Hepatocyte (in vitro differentiated cells): ENCODE results near the gene UBE2G1. TPM values are rescaled to one million over a fixed set of nuclear protein-coding genes. Genes with fewer than 3 reads are reported as not detected.

Experiments used
- DNase-seq: peaks from one replicate; pipeline ENCODE4 v3.0.0-alpha.2; 2016; ENCODE audit warnings: low spot score
- H2AFZ ChIP-seq: fragments of 200-600 bp; sonication (generic); 2 replicates; pipeline ENCODE4 v1.6.0; 2016; ENCODE audit warnings: antibody characterized with exemption, mild to moderate bottlenecking
- H3K27ac ChIP-seq: fragments of 200-600 bp; sonication (generic); 2 replicates; pipeline ENCODE4 v1.5.1; 2016; ENCODE audit warnings: mild to moderate bottlenecking
- H3K27me3 ChIP-seq: fragments of 200-600 bp; sonication (generic); 2 replicates; pipeline ENCODE4 v1.6.1; 2016
- H3K36me3 ChIP-seq: fragments of 200-600 bp; sonication (generic); replicated peaks from 2 replicates; pipeline ENCODE4 v1.5.1; 2016; ENCODE audit warnings: low read depth; ENCODE audit not compliant: insufficient read depth
- H3K4me1 ChIP-seq: fragments of 200-600 bp; sonication (generic); 2 replicates; pipeline ENCODE4 v1.5.1; 2016; ENCODE audit warnings: mild to moderate bottlenecking, moderate library complexity; ENCODE audit not compliant: insufficient read depth
- H3K4me2 ChIP-seq: fragments of 200-600 bp; sonication (generic); 2 replicates; pipeline ENCODE4 v1.6.0; 2016
- H3K4me3 ChIP-seq: fragments of 200-600 bp; sonication (generic); 2 replicates; pipeline ENCODE4 v1.5.1; 2016; ENCODE audit warnings: mild to moderate bottlenecking
- H3K79me2 ChIP-seq: fragments of 200-600 bp; sonication (generic); 2 replicates; pipeline ENCODE4 v1.6.0; 2017; ENCODE audit warnings: mild to moderate bottlenecking
- H3K9me2 ChIP-seq: fragments of 200-600 bp; sonication (generic); replicated peaks from 2 replicates; pipeline ENCODE4 v1.6.0; 2017; ENCODE audit warnings: mild to moderate bottlenecking; ENCODE audit not compliant: insufficient read depth
- H3K9me3 ChIP-seq: fragments of 200-600 bp; sonication (generic); 2 replicates; pipeline ENCODE4 v1.5.1; 2016; ENCODE audit warnings: low read depth, mild to moderate bottlenecking
- H4K20me1 ChIP-seq: fragments of 200-600 bp; sonication (generic); 2 replicates; pipeline ENCODE4 v1.6.0; 2016; ENCODE audit warnings: mild to moderate bottlenecking; ENCODE audit not compliant: insufficient read depth, poor library complexity, severe bottlenecking
- EZH2 ChIP-seq: fragments of 200-600 bp; sonication (generic); IDR thresholded peaks from 2 replicates; pipeline ENCODE4 v1.6.1; 2016; ENCODE audit warnings: antibody characterized with exemption, mild to moderate bottlenecking, borderline replicate concordance
- EZH2phosphoT487 ChIP-seq: fragments of 200-600 bp; sonication (generic); IDR thresholded peaks from one replicate; pipeline ENCODE4 v1.6.1; 2018; ENCODE audit warnings: antibody characterized with exemption, mild to moderate bottlenecking, low read depth, moderate library complexity; ENCODE audit not compliant: unreplicated experiment, severe bottlenecking
- WGBS: methylation state at CpG from one replicate; pipeline ENCODE4 v1.1.6; 2016; ENCODE audit warnings: low lambda C conversion rate; ENCODE audit errors: missing lambda C conversion rate; 5-methylcytosine and 5-hydroxymethylcytosine counted together
- polyA plus RNA-seq: library from polyadenylated mRNA; unstranded; fragments of >200 nt; fragmentation: Nextera tagmentation; extraction: Ambion mirVana; gene quantifications from 2 replicates; pipeline ENCODE4 v1.2.1, GENCODE V29; 2016
- total RNA-seq: library from RNA; depleted of rRNA; stranded (reverse); fragments of >200 nt; gene quantifications from 2 replicates; pipeline ENCODE4 v1.2.3, GENCODE V29; 2014
- TF ChIP-seq, protein P1 (sequence below): fragments of 200-600 bp; sonication (generic); IDR thresholded peaks from 2 replicates; pipeline ENCODE4 v1.5.1; 2016; ENCODE audit warnings: antibody characterized with exemption, mild to moderate bottlenecking; ENCODE audit not compliant: poor library complexity

Gene UBE2G1
- total and polyA plus RNA-seq, 2 experiments from 2014 or later = 65.1 to 78.8 TPM

DNA sequence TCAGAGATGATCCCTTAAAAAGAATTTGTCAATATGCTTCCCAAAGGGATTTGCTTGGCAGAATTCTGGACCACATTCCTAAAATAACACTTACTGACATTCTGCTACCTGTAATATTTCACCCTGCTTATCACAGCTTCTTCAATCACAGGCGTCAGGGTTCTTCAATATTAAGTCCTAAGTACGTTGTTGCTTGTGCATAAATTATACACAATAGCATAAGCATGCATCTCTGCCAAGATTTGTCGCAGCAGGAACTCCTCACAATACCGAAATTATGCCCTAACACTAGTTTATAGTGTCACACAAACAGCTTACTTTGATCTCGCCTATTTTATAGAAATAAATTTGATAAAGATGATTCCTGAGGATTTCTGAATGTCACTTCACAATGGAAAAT lies 48.9 kb downstream of the UBE2G1 start:
- no peak overlapping the region for H3K27ac ChIP-seq
- H3K9me2 ChIP-seq = no peaks in the 10 kb centered on the region
- no peak overlapping the region for H2AFZ ChIP-seq
- TF ChIP-seq EZH2phosphoT487 (no peak), EZH2 (no peak)
- TF ChIP-seq, protein P1, sequence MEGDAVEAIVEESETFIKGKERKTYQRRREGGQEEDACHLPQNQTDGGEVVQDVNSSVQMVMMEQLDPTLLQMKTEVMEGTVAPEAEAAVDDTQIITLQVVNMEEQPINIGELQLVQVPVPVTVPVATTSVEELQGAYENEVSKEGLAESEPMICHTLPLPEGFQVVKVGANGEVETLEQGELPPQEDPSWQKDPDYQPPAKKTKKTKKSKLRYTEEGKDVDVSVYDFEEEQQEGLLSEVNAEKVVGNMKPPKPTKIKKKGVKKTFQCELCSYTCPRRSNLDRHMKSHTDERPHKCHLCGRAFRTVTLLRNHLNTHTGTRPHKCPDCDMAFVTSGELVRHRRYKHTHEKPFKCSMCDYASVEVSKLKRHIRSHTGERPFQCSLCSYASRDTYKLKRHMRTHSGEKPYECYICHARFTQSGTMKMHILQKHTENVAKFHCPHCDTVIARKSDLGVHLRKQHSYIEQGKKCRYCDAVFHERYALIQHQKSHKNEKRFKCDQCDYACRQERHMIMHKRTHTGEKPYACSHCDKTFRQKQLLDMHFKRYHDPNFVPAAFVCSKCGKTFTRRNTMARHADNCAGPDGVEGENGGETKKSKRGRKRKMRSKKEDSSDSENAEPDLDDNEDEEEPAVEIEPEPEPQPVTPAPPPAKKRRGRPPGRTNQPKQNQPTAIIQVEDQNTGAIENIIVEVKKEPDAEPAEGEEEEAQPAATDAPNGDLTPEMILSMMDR = no peak
- H3K4me2 ChIP-seq = no peak overlapping the region
- no peaks in the 10 kb centered on the region for H3K36me3 ChIP-seq
- peaks cover 40% of the 10 kb centered on the region for H4K20me1 ChIP-seq
- H3K4me1 ChIP-seq = peaks cover 21% of the 10 kb centered on the region
- peaks cover 97% of the 10 kb centered on the region for H3K79me2 ChIP-seq
- no peak for DNase-seq
- H3K27me3 ChIP-seq = no peaks in the 10 kb centered on the region
- no peaks in the 10 kb centered on the region for H3K9me3 ChIP-seq
- H3K4me3 ChIP-seq = no peak overlapping the region
- WGBS = 75% methylated on average over 5 of the region's 5 CpGs

DNA sequence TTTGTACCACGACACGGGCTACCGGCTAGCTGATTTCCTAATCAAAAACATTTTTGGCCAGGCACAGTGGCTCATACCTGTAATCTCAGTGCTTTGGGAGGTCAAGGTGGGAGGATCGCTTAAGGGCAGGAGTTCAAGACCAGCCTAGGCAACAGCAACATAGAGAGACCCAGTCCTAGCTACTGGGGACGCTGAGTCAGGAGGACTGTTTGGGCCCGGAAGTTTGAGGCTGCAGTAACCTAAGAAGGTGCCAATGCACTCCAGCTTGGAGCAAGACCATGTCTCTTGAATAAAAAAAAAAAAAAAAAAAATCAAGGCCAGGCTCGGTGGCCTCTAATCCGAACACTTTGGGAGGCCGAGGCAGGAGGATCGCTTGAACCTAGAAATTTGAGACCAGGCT lies 49.8 kb downstream of the UBE2G1 start:
- H3K9me3 ChIP-seq = no peaks in the 10 kb centered on the region
- no peak for TF ChIP-seq EZH2phosphoT487
- TF ChIP-seq, protein P1 = no peak
- no peak for TF ChIP-seq EZH2
- H3K27me3 ChIP-seq = no peaks in the 10 kb centered on the region
- H3K4me3 ChIP-seq = no peak overlapping the region
- no peaks in the 10 kb centered on the region for H3K9me2 ChIP-seq
- H4K20me1 ChIP-seq = peaks cover 32% of the 10 kb centered on the region
- DNase-seq = no peak
- H3K4me2 ChIP-seq = no peak overlapping the region
- WGBS = 95% methylated on average over 10 of the region's 10 CpGs
- H3K4me1 ChIP-seq = peaks cover 21% of the 10 kb centered on the region
- no peak overlapping the region for H3K27ac ChIP-seq
- H2AFZ ChIP-seq = no peak overlapping the region
- H3K36me3 ChIP-seq = no peaks in the 10 kb centered on the region
- H3K79me2 ChIP-seq = peaks cover 96% of the 10 kb centered on the region

DNA sequence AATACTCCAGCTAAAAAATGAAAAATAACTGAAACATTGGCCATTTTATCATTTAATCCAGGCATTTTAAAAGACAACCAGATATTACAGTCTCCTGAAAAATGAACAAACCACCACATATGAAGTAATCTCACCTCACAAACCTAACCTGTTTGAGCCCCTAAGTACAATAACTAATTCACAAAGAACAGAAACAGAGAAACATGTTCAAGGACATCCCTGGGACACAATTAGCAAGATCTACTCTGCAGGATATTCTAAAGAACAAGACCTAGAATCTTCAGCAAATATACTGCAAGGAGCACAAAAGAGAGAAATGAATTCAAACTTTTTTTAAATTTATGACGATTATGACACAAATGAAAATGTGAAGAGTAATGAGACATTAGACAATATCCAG lies 51.9 kb downstream of the UBE2G1 start:
- no peaks in the 10 kb centered on the region for H3K27me3 ChIP-seq
- H3K4me1 ChIP-seq = peaks cover 34% of the 10 kb centered on the region
- H3K4me2 ChIP-seq = no peak overlapping the region
- H3K36me3 ChIP-seq = no peaks in the 10 kb centered on the region
- H2AFZ ChIP-seq = no peak overlapping the region
- TF ChIP-seq EZH2phosphoT487 (no peak), EZH2 (no peak)
- TF ChIP-seq, protein P1 = no peak
- 91% methylated on average over 1 of the region's 1 CpG for WGBS
- H3K79me2 ChIP-seq = peaks cover 95% of the 10 kb centered on the region
- H3K9me2 ChIP-seq = no peaks in the 10 kb centered on the region
- no peak overlapping the region for H3K27ac ChIP-seq
- no peak for DNase-seq
- H3K4me3 ChIP-seq = no peak overlapping the region
- peaks cover 27% of the 10 kb centered on the region for H4K20me1 ChIP-seq
- H3K9me3 ChIP-seq = no peaks in the 10 kb centered on the region

GRCh38 chr17:4314179-4314578 lies 52.3 kb downstream of the UBE2G1 start:
- DNase-seq = no peak
- peaks cover 24% of the 10 kb centered on the region for H4K20me1 ChIP-seq
- no peaks in the 10 kb centered on the region for H3K27me3 ChIP-seq
- H3K4me1 ChIP-seq = peaks cover 34% of the 10 kb centered on the region
- H3K36me3 ChIP-seq = no peaks in the 10 kb centered on the region
- H3K9me3 ChIP-seq = no peaks in the 10 kb centered on the region
- H2AFZ ChIP-seq = no peak overlapping the region
- 95% methylated on average over 3 of the region's 3 CpGs for WGBS
- H3K9me2 ChIP-seq = no peaks in the 10 kb centered on the region
- TF ChIP-seq EZH2 (no peak), EZH2phosphoT487 (no peak)
- TF ChIP-seq, protein P1 = no peak
- H3K4me2 ChIP-seq = no peak overlapping the region
- H3K27ac ChIP-seq = no peak overlapping the region
- peaks cover 95% of the 10 kb centered on the region for H3K79me2 ChIP-seq
- no peak overlapping the region for H3K4me3 ChIP-seq
